MCF 10A (cell line): Measurements from ENCODE around the gene ASTN2. TPM values are rescaled to one million over a fixed set of nuclear protein-coding genes. Genes with fewer than 3 reads are reported as not detected.

ENCODE experiments used
- BruUV-seq: library from RNA; stranded (reverse); fragments of 400-500 nt; replicated peaks from 2 replicates; lab custom pipeline; 2021; lab: Mats Ljungman, UMichigan
- CTCF ChIA-PET: fragments of 300-600 bp; sonication (Branson Sonifier 250); formaldehyde crosslinking; extraction: SDS; loops from one replicate; lab custom pipeline; 2021; ENCODE audit warnings: antibody characterized with exemption, inconsistent platforms; lab: Yijun Ruan, JAX
- POLR2A ChIA-PET: fragments of 300-600, 350-650 bp; sonication (Branson Sonifier 250); formaldehyde crosslinking; extraction: SDS; loops from one replicate; lab custom pipeline; 2020; ENCODE audit warnings: antibody characterized with exemption, inconsistent platforms; lab: Yijun Ruan, JAX
- DNase-seq: peaks from one replicate; pipeline ENCODE4 v3.0.0-alpha.2; 2018; ENCODE audit not compliant: unreplicated experiment
- H3K27ac Mint-ChIP-seq: one replicate; pipeline ENCODE4 v1.8.0; 2022; ENCODE audit warnings: mild to moderate bottlenecking, low read depth, mixed read lengths; ENCODE audit not compliant: unreplicated experiment
- H3K27me3 Mint-ChIP-seq: one replicate; pipeline ENCODE4 v1.8.0; 2022; ENCODE audit warnings: mixed read lengths; ENCODE audit not compliant: insufficient read depth, unreplicated experiment
- H3K36me3 Mint-ChIP-seq: one replicate; pipeline ENCODE4 v1.8.0; 2022; ENCODE audit warnings: mild to moderate bottlenecking, moderate library complexity, mixed read lengths; ENCODE audit not compliant: insufficient read depth, unreplicated experiment
- H3K4me1 Mint-ChIP-seq: one replicate; pipeline ENCODE4 v1.8.0; 2022; ENCODE audit warnings: mixed read lengths; ENCODE audit not compliant: insufficient read depth, unreplicated experiment
- H3K4me3 Mint-ChIP-seq: one replicate; pipeline ENCODE4 v1.8.0; 2022; ENCODE audit warnings: mild to moderate bottlenecking, moderate library complexity, mixed read lengths; ENCODE audit not compliant: unreplicated experiment
- H3K9me3 Mint-ChIP-seq: one replicate; pipeline ENCODE4 v1.8.0; 2022; ENCODE audit warnings: mixed read lengths; ENCODE audit not compliant: unreplicated experiment
- intact Hi-C: fragments of 100-400 bp; cut with micrococcal nuclease; formaldehyde crosslinking; loops from 2 replicates; pipeline ENCODE4 v1.14.1; 2022
- total RNA-seq: library from RNA; stranded (reverse); gene quantifications from 2 replicates; pipeline ENCODE4 v1.2.3, GENCODE V29; 2022
- TF ChIP-seq, protein P1 (sequence below): fragments of 200-600 bp; IDR thresholded peaks from one replicate; pipeline ENCODE4 v1.8.0; 2022; ENCODE audit warnings: antibody characterized with exemption, mild to moderate bottlenecking; ENCODE audit not compliant: unreplicated experiment

ASTN2 gene
- total RNA-seq, 1 experiment from 2014 or later = 1.8 TPM

DNA sequence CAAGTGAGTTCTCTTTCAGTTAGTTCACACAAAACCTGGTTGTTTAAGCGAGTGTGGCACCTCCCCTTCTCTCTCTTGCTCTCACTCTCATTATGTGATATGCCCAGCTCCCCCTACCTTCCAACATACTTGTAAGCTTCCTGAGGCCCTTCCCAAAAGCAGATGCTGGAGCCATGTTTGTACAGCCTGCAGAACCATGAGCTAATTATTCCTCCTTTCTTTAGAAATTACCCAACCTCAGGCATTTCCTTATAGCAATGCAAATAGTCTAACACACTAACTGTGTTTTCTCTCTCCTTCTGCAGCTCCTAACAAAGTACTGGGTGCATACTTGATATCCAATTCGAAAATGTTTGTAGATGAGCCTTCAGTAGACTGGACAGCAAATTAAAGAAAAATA is 665.1 kb downstream of the ASTN2 start:
- no peak overlapping the region for H3K4me3 Mint-ChIP-seq
- H3K27me3 Mint-ChIP-seq = no peaks in the 10 kb centered on the region
- no peak for DNase-seq
- H3K36me3 Mint-ChIP-seq = no peaks in the 10 kb centered on the region
- BruUV-seq = no TSS peak
- no peaks in the 10 kb centered on the region for H3K9me3 Mint-ChIP-seq
- TF ChIP-seq, protein P1, sequence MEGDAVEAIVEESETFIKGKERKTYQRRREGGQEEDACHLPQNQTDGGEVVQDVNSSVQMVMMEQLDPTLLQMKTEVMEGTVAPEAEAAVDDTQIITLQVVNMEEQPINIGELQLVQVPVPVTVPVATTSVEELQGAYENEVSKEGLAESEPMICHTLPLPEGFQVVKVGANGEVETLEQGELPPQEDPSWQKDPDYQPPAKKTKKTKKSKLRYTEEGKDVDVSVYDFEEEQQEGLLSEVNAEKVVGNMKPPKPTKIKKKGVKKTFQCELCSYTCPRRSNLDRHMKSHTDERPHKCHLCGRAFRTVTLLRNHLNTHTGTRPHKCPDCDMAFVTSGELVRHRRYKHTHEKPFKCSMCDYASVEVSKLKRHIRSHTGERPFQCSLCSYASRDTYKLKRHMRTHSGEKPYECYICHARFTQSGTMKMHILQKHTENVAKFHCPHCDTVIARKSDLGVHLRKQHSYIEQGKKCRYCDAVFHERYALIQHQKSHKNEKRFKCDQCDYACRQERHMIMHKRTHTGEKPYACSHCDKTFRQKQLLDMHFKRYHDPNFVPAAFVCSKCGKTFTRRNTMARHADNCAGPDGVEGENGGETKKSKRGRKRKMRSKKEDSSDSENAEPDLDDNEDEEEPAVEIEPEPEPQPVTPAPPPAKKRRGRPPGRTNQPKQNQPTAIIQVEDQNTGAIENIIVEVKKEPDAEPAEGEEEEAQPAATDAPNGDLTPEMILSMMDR = no peak
- ChIA-PET CTCF (interaction anchor here (2.0 to 3.2 kb wide), 2 partner anchors 12 to 111 kb away, joined by 11 to 19 read pairs; no protein-coding TSS in a partner anchor), POLR2A (interaction anchor here (0.6 to 1.0 kb wide), 4 partner anchors 9 to 796 kb away, joined by 3 read pairs; no protein-coding TSS in a partner anchor)
- H3K27ac Mint-ChIP-seq = no peak overlapping the region
- H3K4me1 Mint-ChIP-seq = peaks cover 9% of the 10 kb centered on the region
- intact Hi-C loops = no loop called here

DNA sequence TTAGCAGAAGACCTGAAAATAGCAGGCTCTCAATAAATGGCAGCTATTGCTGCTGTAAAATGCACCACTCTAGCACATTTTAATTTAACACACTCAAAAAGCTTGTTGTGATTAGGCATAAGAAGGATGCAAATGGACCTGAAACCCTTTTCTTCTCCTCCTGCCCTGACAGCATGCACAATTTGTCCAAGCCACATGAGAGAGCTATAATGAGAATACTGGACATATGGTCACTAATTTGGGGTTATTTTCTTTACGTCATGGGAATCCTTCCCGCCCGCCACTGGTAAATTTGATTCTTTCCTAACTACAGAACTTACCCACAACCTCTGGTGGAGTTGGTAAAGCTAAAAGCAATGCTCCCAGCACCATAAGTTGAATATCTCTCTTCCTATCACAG is 665.7 kb downstream of the ASTN2 start:
- BruUV-seq = no TSS peak
- no peaks in the 10 kb centered on the region for H3K27me3 Mint-ChIP-seq
- ChIA-PET POLR2A (no interaction called here), CTCF (interaction anchor here (2.0 to 3.2 kb wide), 2 partner anchors 12 to 112 kb away, joined by 11 to 19 read pairs; no protein-coding TSS in a partner anchor)
- H3K4me3 Mint-ChIP-seq = no peak overlapping the region
- H3K27ac Mint-ChIP-seq = no peak overlapping the region
- no peaks in the 10 kb centered on the region for H3K9me3 Mint-ChIP-seq
- H3K36me3 Mint-ChIP-seq = no peaks in the 10 kb centered on the region
- peaks cover 9% of the 10 kb centered on the region for H3K4me1 Mint-ChIP-seq
- DNase-seq = no peak
- intact Hi-C loops = no loop called here
- TF ChIP-seq, protein P1 = no peak

DNA sequence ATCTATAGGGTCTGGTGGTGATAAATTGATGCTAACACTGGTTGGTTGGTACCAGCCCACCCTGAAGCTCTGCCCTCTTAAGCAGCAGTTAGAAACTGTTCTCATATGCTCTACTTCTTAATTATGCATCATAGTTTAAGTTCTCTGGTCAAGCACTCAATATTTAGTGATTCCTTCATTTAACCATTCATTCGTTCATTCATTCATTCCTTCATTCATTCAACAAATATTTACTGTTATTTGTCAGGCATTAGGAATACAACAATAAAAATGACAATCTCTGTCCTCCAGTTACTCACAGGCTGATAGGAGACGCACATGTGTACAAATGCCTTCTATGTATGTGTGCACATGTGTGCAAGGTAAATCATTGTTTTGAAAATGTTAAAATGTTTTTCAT is 673.1 kb downstream of the ASTN2 start:
- Mint-ChIP-seq H3K27me3 (no peaks in the 10 kb centered on the region), H3K9me3 (no peaks in the 10 kb centered on the region), H3K27ac (no peak overlapping the region), H3K36me3 (no peaks in the 10 kb centered on the region), H3K4me1 (peaks cover 7% of the 10 kb centered on the region), H3K4me3 (no peak overlapping the region)
- TF ChIP-seq, protein P1 = no peak
- ChIA-PET CTCF (interaction anchor here (0.8 to 12.1 kb wide), 3 partner anchors 19 to 165 kb away, joined by 3 to 483 read pairs (median 3); no protein-coding TSS in a partner anchor), POLR2A (interaction anchor here (1.8 kb wide), 1 partner anchor 114 kb away, joined by 5 read pairs; no protein-coding TSS in a partner anchor)
- intact Hi-C loops = no loop called here
- DNase-seq = no peak
- no TSS peak for BruUV-seq

DNA sequence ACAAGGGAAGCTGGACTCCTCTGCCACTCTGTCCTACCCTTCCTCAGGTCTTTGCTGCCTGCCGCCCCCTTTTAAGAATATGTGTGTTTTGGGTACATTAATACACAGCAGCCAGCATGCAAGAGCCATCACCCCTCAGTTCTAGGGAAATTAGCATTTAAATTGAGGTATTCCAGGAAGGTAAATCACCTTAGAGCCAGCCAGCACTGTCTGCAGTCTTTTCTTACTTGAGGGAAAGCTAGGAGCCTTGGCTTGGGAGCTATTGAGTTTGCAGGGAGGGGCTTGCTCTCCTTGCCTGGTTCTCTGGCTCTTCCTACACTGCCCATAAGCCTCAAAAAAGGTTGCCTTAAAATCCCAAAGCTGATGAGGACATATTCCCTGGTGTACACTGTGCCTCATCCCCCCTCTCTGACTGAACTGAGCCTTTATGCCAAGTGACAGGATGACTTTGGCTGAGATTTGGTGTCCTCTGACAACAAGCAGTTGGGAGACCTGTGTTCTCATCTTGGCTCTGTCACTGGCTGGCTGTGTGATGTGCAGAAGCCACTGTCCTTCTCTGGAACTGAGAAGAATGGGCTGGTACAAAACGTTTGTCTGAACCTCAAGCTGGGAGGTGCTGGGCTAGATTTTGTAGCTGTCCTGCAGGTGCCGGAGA is 673.6 kb downstream of the ASTN2 start:
- H3K36me3 Mint-ChIP-seq = no peaks in the 10 kb centered on the region
- no peak overlapping the region for H3K4me3 Mint-ChIP-seq
- TF ChIP-seq, protein P1 = no peak
- intact Hi-C loops = no loop called here
- DNase-seq = no peak
- no peak overlapping the region for H3K27ac Mint-ChIP-seq
- BruUV-seq = no TSS peak
- peaks cover 9% of the 10 kb centered on the region for H3K4me1 Mint-ChIP-seq
- ChIA-PET CTCF (interaction anchor here (0.6 to 12.1 kb wide), 3 partner anchors 20 to 351 kb away, joined by 3 to 483 read pairs (median 5); no protein-coding TSS in a partner anchor), POLR2A (interaction anchor here (0.9 to 1.8 kb wide), 2 partner anchors 9 to 115 kb away, joined by 3 to 5 read pairs; no protein-coding TSS in a partner anchor)
- no peaks in the 10 kb centered on the region for H3K9me3 Mint-ChIP-seq
- no peaks in the 10 kb centered on the region for H3K27me3 Mint-ChIP-seq
